GM12865 (cell line): Measurements from ENCODE around the gene MTX1.
"Not testable (repeated sequence)": the region's sequence is repeated elsewhere in the genome, so short reads cannot be mapped to it uniquely, and the experiment has no call there.

Experiments used
- DNase-seq: peaks from one replicate; pipeline ENCODE4 v3.0.0; 2010; ENCODE audit warnings: low read depth
- H3K4me3 ChIP-seq: 2 replicates; pipeline ENCODE4 v1.5.1; 2011; ENCODE audit warnings: mild to moderate bottlenecking, low read depth, low read length, control low read depth
- TF ChIP-seq, protein P1 (sequence below): IDR thresholded peaks from 2 replicates; pipeline ENCODE4 v1.5.1; 2011; ENCODE audit warnings: low read length, control low read depth, low read depth, inconsistent platforms; ENCODE audit not compliant: insufficient read depth; ENCODE audit errors: missing control alignments

The MTX1 gene

DNA sequence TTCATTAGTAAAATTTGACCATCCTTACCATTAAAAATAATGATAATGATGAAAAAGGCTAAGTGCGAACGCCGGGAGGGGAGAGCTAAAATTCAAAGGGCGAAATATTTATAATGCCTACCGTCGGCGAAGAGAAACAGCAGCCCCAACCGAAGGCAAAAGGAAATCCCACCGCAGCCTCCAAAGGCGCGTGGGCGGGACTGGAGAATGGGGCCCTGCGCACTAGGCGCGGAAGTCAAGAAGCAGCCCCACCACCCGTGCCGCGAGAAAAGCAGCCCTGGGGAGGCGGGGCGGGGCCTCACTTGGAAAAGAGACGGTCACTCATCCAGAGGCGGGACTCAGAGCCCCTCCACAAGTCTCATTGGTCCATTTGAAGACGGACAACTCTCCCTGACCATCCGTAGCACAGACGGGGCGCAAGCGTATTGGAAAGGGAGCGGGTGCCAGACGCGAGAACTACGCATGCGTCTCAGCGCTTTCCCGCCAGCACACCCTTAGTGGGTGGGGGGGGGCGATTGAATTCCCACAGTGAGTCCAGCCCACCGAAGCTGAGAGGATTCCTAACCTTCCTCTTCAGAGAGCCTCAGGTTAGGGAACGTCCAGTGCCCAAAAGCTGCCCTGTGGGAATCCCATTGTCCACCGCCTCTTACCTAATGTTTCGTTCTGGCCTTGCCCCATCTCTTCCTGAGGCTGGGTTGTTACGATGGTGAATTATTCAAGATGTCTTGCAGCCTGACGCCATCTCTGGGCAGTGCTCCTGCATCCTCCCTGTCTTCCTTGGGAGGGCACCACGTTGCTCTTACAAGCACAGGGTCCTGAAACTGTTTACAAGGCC lies 19.0 kb downstream of the MTX1 start:
- TF ChIP-seq, protein P1, sequence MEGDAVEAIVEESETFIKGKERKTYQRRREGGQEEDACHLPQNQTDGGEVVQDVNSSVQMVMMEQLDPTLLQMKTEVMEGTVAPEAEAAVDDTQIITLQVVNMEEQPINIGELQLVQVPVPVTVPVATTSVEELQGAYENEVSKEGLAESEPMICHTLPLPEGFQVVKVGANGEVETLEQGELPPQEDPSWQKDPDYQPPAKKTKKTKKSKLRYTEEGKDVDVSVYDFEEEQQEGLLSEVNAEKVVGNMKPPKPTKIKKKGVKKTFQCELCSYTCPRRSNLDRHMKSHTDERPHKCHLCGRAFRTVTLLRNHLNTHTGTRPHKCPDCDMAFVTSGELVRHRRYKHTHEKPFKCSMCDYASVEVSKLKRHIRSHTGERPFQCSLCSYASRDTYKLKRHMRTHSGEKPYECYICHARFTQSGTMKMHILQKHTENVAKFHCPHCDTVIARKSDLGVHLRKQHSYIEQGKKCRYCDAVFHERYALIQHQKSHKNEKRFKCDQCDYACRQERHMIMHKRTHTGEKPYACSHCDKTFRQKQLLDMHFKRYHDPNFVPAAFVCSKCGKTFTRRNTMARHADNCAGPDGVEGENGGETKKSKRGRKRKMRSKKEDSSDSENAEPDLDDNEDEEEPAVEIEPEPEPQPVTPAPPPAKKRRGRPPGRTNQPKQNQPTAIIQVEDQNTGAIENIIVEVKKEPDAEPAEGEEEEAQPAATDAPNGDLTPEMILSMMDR = no peak
- peak; percentile 100 for DNase-seq
- H3K4me3 ChIP-seq = peak overlapping the region; percentile 84

DNA sequence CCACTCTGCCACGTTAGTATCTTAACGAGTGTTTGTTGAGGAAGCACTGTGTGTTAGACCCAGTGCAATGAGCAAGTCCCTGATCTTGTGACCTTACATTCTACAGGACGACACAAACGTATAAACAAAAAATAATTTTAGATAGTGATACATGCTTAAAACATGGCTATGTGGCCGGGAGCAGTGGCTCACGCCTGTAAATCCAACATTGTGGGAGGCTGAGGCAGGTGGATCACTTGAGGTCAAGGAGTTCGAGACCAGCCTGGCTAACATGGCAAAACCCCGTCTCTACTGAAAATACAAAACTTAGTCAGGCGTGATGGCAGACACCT lies 19.6 kb downstream of the MTX1 start:
- peak overlapping the region; percentile 61 for H3K4me3 ChIP-seq
- DNase-seq = no peak
- TF ChIP-seq, protein P1 = no peak

DNA sequence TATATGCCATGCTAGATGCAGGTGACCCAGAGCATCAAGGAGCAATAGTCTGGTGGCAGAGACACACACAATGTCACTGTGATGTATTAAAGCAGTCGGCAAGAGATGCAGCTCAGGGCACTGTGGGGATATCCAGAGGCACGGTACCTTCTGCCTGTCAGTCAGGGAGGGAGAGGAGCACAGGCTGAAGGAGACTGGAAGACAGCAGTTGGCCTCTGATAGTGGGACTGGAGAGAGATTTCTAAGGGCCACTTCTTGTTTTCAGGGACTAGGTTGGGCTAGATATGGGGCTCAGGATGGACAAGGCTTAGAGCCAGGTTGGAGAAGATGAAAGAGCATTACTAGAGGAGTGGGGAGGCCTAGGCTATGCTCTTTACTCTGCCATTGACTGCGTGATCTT lies 22.8 kb downstream of the MTX1 start:
- H3K4me3 ChIP-seq, DNase-seq: not testable (repeated sequence)

DNA sequence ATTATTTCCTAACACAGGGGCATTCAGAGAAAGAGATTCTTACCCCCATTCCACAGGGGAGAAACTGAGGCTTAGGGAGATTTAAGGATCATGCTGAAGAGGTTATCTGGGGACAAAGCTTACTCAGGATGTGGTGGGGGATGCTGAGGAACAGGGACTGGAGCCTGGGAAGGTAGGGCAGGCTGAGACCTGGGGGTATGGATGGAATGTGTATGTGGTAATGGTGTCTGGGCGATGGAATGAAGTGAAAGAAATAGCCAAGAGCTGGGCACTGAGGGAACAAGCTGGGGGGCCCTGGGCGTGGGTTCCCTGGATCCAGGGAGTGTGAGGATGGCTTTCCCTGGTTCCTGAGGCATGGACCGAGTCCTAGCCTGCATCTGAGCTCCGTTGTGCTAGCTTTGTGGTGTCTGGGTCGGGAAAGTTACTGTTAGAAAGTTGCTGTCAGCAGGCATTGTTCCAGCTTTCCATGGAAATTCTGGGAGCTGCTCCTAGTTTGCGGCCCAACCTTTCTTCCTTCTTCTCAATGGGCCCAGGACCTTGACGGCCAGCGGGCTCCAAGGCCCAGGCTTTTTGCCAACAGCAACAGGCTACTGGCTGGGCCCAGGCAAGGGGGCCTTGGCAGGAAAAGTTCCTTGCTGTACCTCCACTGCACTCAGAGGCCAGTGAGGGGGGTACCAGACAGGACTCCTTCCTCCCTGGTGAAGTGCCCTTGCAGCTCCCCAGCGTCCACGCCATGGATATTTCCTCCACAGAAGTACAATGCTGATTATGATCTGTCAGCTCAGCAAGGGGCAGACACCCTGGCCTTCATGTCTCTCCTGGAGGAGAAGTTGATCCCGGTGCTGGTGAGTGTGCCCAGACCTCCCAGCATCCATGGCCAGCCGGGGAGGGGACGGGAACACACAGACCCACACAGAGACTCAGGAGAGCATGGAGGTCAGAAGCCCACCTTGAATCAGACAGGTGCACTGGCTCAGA lies 23.8 kb downstream of the MTX1 start:
- DNase-seq, H3K4me3 ChIP-seq: not testable (repeated sequence)

DNA sequence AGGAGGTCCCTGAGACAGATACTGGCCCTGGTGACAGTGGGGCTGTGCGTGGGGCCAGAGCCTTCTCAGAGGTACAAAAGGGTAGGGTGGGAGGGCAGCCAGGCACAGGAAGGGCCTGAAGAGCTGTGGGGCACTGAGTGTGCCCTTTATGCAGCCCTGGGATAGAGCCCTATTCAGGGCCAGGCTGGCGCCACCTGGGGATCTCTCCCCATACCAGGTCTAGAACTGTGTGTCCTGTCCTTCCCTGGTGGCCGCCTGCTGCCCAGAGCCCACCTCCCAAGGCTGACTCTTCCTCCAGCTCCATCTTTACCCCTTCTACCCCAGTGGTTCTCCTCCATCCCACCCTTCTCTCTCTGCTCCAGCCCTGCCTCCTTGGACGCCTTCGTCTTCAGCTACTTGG lies 25.0 kb downstream of the MTX1 start:
- not testable (repeated sequence) for H3K4me3 ChIP-seq, DNase-seq

DNA sequence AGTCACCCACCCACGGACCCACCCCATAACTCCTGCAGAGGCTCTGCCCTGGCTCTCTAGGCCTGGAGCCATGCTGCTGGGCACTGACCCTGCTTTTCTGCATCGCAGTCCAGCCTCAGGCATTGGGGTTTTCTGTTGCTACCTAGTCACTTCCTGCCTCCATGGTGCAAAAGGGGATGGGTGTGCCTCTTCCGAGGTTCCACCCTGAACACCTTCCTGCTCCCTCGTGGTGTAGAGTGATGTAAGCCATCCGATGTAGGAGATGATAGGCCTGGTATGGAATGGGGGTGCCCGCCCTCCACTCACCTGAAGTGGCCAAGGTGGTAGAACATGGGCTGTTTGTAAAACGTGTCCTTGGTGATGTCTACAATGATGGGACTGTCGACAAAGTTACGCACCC lies 26.9 kb downstream of the MTX1 start:
- DNase-seq, H3K4me3 ChIP-seq: not testable (repeated sequence)

DNA sequence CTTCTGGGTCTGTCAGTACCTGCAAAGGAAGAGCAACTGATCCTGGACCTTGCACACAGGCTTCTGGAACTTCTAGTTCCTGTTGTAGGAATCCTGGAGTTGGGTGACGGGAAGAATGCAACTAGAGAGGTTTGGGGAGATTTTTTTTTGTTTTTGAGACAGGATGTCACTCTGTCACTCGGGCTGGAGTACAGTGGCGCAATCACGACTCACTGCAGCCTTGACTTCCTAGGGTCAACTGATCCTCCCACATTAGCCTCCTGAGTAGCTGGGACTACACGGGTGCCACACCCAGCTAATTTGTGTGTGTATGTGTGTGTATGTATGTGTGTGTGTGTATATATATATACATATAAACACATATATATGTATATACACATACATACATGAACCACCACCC lies 28.0 kb downstream of the MTX1 start:
- TF ChIP-seq, protein P1 = no peak
- DNase-seq = no peak
- H3K4me3 ChIP-seq = no peak overlapping the region

DNA sequence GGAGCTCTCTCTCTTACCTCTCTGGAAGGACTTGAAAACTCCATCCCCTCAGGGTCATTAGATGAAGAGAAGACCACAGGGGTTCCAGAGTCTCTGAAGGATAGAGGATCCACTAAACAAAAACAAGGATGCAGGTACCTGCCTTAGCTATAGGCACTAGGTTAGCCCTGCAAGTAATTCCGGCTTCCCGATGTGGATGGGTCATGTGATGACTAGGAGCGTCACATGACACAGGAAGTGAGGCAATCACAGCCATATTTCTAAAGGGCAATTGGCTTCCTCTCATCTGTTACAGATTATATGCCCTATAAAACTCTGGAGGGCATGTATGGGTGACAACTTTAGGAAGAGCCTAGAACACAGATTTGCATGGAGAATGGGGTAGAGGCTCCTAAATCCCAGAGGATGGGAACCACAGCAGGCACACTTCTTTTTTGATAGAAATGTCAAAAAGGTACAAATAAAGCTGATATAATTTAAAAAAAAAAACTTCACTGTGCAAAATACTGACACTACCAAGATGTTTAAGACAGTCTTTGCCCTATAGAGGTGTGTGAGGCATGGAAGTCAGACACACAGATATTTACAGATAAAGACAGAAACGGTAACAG lies 32.7 kb downstream of the MTX1 start:
- DNase-seq = peak; percentile 79
- peak overlapping the region; percentile 53 for H3K4me3 ChIP-seq
- TF ChIP-seq, protein P1 = no peak

DNA sequence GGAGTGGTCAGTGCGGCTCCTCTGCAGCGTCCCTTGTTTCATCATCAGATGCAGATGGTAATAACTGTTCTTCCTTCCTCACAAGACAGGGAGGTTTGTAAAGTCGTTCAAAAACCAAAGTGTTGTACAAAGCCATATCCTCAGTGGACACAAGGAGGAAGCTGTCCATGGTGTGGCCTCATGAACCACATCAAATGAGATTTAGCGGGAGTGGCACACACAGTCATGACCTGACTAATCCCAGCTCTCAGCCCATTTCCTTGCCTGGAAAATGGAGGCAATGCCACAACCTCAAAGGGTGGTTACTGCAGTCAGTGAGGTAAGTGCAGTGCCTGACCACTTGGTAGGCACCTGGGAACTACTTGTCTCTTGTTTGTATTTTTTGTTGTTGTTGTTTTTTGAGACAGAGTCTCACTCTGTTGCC lies 33.4 kb downstream of the MTX1 start:
- H3K4me3 ChIP-seq = no peak overlapping the region
- no peak for DNase-seq
- TF ChIP-seq, protein P1 = no peak
